SK-N-SH (cell line): ENCODE results near the gene F2.

Experiments used
- CTCF ChIP-seq: fragments of 200-600 bp; sonication (generic); IDR thresholded peaks from 2 replicates; pipeline ENCODE4 v1.6.1; 2017; ENCODE audit warnings: antibody characterized with exemption, mild to moderate bottlenecking, moderate library complexity
- EP300 ChIP-seq, 2 experiments: IDR thresholded peaks; 2 replicates each; pipeline versions ENCODE4 v1.4.0 to v1.6.1; 2012; ENCODE audit warnings: borderline replicate concordance in 1 of 2, low read depth in 1 of 2, low read length in 1 of 2
- FOXM1 ChIP-seq: IDR thresholded peaks from 2 replicates; pipeline ENCODE4 v1.4.0; 2012; ENCODE audit warnings: low read depth, mild to moderate bottlenecking
- MAX ChIP-seq: IDR thresholded peaks from 2 replicates; pipeline ENCODE4 v1.4.0; 2012; ENCODE audit warnings: low read depth
- RXRA ChIP-seq: IDR thresholded peaks from 2 replicates; pipeline ENCODE4 v1.4.0; 2012; ENCODE audit warnings: low read depth, mild to moderate bottlenecking, borderline replicate concordance
- USF1 ChIP-seq: IDR thresholded peaks from 2 replicates; pipeline ENCODE4 v1.4.0; 2012; ENCODE audit warnings: low read depth, borderline replicate concordance

GRCh38 chr11:46682773-46683752 is 36.0 kb upstream of the F2 start:
- TF ChIP-seq USF1 (no peak), CTCF (no peak), MAX (no peak), FOXM1 (no peak), RXRA (no peak), EP300 (IDR thresholded peaks at IDR 0.05; ENCODE audit: borderline replicate concordance in 1 of 2, low read depth in 1 of 2, low read length in 1 of 2) (no peak)
